GM12892 (cell line): Measurements from ENCODE around the gene S100A4.

Source experiments
- DNase-seq: peaks from one replicate; pipeline ENCODE4 v3.0.0; 2011; ENCODE audit not compliant: insufficient read length
- FAIRE-seq: peaks from 2 replicates; lab custom pipeline; 2011; peaks lifted over from hg19 to GRCh38; lab: Jason Lieb, UNC
- POLR2A ChIP-seq: IDR thresholded peaks from 2 replicates; pipeline ENCODE4 v1.6.1; 2011; ENCODE audit warnings: low read depth, low read length, control low read depth
- POLR2AphosphoS5 ChIP-seq: IDR thresholded peaks from 2 replicates; pipeline ENCODE4 v1.6.1; 2011; ENCODE audit warnings: low read depth, low read length, control low read depth
- TAF1 ChIP-seq: IDR thresholded peaks from 2 replicates; pipeline ENCODE4 v1.6.1; 2011; ENCODE audit warnings: low read depth, mild to moderate bottlenecking, control low read depth, low read length, borderline replicate concordance

S100A4 gene

DNA sequence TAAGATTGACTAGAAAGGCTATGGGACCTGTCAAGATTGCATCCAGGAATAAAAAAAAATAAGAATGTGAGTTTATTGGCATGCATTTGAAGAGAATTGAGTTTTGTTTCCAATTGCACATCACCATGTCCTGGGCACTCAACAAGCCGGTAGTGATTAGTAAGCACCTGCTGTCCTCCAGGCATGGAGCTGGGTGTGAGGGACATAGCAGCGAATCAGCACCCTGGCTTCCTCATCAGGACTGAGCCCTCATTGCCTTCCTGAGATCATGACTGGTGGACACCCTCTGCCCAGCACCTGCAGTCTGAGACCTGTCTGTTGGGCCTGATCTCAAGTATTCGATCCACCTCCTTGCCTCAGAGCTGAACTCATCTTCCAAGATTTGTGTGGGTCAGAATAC, 36.6 kb downstream of the S100A4 start:
- FAIRE-seq (no peak), DNase-seq (no peak)
- TF ChIP-seq POLR2A, result no peak
- TF ChIP-seq TAF1, result no peak
- no peak for TF ChIP-seq POLR2AphosphoS5

DNA sequence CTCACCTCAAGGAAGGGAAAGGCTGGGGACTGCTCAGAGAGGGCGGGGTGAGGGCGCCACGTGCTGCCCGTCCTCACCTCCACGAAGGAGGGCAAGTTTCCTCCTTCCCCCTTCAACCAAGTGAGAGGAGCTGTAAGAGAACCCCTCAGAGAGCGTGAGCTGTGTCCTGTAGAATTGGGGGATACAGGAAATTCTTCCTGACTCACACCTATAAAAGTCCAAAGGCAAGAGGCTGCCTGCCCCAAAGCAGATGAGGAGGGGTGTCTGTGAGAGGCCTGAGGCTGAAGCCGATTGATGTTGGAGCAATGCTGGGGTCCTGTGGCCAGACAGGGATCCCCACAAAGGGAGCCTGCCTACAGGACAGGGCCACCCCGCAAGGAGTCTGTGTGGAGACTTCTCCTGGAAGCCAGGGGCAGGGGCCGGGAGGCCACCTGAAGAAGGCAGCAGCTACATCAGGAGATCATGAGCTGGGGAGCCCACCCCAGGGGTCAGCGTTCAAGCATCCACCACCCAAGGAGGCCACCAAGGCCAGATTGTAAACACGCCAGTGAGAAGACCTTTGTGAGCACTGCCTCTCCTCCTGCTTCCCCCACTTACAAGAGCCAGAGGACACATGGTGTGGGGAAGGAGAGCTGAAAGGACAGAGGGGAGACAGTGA, 37.6 kb downstream of the S100A4 start:
- FAIRE-seq, result no peak

DNA sequence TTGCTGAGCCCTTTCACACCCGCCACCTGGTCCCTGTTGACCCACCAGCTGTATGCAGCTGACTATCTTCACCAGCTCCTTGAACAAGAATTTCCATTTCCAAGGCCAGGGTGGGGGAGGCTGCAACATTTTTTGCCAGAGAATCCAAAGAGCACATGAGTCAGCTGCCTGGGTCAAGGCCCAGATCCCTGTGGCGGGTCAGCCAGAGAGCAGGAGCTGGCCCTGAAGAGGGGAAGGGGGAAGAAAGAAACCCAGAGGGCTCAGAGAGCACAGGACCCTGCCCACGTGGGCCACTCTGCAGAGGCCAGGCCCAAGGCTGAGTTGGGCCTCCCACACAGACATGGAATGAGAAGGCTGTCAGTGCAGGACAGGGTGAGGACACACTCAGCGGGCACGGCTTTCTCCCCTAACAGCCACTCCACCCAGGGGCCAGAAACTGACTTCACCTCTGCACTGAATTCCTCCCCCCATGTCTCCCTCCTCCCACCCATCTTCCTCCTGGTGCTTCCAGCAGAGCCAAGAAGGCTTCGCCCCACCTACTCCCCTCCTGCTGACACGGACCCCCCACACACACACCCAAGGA, 38.7 kb downstream of the S100A4 start:
- TF ChIP-seq POLR2A (no peak), TAF1 (no peak), POLR2AphosphoS5 (no peak)
- DNase-seq (no peak), FAIRE-seq (no peak)

More for the DNA sequence above, 37.6 kb downstream of the S100A4 start:
- TF ChIP-seq POLR2AphosphoS5 (no peak), POLR2A (no peak), TAF1 (no peak)
- DNase-seq, result no peak

DNA sequence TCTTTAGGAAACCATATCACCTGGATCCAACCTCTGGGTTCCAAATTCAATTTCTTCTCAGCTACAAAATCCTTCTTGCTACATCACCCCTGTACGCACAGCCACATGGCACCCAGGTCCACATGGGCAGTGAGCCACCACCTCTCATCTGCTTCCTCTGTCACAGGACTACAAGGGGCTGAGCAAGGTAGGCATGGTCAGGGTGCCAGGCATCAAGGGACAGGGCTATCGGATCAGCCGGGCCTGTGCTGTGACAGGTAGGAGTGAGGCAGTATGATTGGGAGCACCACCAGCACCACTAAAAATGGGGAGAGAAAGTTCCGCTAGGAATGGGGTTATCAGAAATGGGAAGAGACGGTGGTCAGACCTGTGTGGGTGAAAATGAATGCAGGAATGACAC, 39.2 kb downstream of the S100A4 start:
- no peak for DNase-seq
- no peak for FAIRE-seq
- TF ChIP-seq TAF1, result no peak
- no peak for TF ChIP-seq POLR2A
- no peak for TF ChIP-seq POLR2AphosphoS5

DNA sequence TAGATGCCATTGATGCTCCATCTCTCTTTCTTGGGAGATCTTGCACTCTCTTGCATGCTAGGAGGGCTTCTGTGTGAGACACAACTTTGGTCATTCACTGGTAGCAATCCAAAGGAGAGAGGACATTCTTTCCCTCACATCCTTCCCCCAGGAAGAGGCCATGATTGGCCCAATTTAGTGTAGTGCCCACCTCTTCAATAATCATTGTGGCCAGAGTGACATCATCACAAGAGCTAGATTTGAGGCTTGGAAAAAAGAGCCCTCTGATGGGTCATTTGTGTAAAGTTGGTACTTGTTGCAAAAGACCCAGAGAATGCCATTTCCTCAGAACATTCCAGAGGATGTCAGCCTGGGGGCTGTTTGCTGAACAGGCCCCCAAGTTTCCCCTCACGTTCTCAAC, 40.0 kb downstream of the S100A4 start:
- FAIRE-seq (no peak), DNase-seq (no peak)
- TF ChIP-seq POLR2A (no peak), TAF1 (no peak), POLR2AphosphoS5 (no peak)

DNA sequence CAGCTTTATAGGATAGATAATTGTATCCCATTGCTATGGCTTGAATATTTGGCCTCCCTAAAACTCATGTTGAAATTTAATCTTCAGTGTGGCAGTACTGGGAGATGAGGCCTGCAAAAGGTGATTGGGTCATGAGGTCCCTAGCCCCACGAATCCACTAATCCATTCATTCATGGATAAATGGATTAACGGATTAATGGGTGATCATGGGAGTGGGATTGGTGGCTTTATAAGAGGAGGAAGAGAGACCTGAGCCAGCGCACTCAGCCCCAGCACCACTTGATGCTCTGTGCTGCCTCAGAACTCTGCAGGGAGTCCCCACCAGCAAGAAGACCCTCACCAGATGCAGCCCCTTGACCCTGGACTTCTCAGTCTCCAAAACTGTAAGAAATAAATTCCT, 41.8 kb downstream of the S100A4 start:
- FAIRE-seq (no peak), DNase-seq (no peak)
- TF ChIP-seq POLR2AphosphoS5 (no peak), TAF1 (no peak), POLR2A (no peak)

DNA sequence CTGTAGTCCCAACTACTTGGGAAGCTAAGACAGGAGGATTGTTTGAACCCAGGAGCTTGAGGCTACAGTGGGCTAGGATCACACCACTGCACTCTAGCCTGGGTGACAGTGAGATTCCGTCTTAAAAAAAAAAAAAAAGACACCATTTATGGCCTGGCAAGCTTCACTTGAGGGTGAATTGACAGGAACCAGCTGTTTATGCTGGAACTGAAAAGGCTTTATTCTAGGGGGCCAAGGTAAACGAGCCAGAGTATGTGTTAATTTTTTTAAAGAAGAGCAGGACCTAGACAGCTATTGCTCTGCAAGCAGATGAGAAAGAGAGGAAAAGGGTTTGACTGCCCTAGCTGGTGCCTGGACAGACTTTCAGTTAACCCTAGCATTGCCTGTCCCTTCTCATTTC, 46.9 kb downstream of the S100A4 start:
- DNase-seq (no peak), FAIRE-seq (no peak)
- TF ChIP-seq POLR2A (no peak), POLR2AphosphoS5 (no peak), TAF1 (no peak)

DNA sequence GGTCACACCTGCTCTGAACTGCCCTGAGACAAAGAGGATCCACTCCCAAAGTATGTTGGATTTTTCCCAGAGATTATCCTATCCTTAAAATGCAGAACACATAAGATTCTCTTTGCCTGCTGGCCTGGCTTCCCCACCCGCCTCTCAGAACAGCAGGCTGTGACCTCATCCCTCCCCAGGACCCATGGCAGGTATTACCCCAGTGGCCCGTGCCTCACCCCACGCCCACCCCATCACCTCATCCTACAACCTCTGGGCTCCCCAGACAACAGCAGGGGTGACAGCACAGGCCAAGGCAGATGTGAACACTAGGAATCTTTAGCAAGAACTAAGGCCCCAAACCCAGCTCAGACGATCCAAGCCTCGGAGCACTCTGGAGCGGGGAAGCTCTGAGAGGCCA, 50.1 kb downstream of the S100A4 start:
- DNase-seq, result no peak
- FAIRE-seq, result no peak
- TF ChIP-seq POLR2A (no peak), TAF1 (no peak), POLR2AphosphoS5 (no peak)

DNA sequence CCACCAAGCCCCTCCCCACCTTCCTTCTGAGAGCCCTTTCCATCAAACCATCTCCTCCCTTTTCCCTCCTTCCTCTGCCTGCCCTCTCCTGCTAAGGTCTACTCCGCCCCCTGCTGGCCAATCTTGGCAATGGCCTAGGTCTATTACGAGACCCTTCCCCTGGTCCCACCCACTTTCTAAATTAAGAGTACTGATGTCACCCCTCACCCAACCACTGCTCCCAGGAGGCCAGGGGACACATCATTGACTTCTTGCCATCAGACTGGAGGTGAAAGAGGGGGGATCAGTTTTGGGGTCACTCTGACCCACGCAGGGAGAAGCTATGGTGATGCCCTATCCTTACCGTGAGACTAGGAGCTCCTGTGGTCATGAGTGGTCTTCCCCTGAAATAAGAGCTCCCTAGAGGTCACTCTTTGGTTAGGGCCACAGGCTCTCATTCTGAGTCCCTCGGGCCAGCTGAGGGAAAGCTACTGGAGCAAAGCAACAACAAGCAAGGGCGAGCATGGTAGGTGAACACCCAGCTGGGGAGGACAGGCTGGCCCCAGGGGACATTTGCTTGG, 50.5 kb downstream of the S100A4 start:
- peak; percentile 31 for DNase-seq
- TF ChIP-seq POLR2A, result no peak
- no peak for TF ChIP-seq POLR2AphosphoS5
- TF ChIP-seq TAF1, result no peak
- peak; percentile 24 for FAIRE-seq
